GM11168 (cell line): ENCODE measurements around the gene UGT2B11.

Experiments used
- in situ Hi-C: fragments of 300-500 bp; cut with MboI; formaldehyde crosslinking; loops from one replicate; pipeline ENCODE4 v1.12.0; 2022; ENCODE audit warnings: low sequenced_read_pairs; ENCODE audit not compliant: unreplicated experiment

UGT2B11 gene

DNA sequence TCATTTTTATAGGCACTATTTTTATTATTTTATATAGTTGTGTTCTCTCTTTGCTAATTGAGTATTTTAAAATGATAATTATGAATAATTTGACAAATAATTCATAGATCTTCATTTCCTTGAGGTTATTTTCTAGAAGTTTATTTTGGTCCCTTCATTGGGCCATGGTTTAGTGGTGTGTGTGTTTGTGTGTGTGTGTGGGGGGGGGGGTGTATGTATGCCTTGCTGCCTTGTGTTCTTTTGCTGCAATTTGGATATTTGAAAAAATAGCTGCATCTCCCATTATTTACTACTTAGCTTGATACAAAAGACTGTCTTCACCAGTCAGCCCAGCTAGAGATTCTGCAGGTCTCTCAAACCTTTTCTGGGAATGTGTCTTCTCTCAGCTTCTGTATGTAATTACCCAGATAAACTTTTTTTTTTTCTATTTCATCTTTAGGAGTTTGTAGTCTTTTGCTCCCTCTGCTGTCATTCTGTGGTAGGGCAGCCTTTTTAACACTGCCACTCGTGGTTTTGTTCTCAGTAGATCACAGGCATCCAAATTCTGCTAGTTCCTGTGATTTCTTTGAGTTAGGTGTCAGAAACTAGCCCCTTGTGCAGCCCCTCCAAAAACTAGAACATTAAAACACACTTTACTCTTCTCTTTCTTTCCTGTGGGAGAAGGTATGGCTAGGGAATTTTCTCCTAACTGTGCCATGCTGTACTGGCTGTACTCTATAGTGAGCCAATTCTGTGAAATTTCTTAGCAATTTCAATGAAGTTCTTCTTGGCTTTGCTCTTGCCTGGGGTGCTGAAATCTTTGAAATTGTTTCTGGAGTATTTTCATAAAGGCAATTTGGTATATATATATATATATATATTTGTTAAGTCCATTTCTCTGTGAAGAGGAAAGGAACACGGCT lies 44.1 kb downstream of the UGT2B11 start:
- in situ Hi-C loops: loop anchor here (10.0 to 25.0 kb wide), 2 partner anchors 164 to 533 kb away; no protein-coding TSS in a partner anchor

- in situ Hi-C loops: loop anchor here (25.0 kb wide), 1 partner anchor 532 kb away; no protein-coding TSS in a partner anchor
Measured at GRCh38 chr4:69169171-69169570, 45.4 kb downstream of the UGT2B11 start.

DNA sequence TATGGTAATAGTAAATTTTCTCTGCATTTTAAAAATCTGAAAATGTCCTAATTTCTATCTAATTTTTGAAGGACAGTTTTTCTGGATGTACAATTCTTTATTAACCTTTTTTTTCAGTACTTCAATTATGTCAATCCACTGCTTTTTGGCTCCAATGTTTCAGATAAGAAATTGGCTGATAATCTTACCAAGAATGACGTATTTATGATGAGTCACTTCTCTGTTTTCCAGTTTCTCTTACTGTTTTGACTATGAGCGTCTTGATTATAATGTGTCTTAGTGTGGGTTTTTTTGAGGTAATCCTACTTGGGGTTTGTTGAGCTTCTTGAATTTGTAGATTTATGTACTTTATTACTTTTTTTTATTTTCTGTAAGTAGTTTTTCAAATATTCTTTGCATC lies 47.2 kb downstream of the UGT2B11 start:
- in situ Hi-C loops: loop anchor here (25.0 kb wide), 1 partner anchor 530 kb away; no protein-coding TSS in a partner anchor

- in situ Hi-C loops: loop anchor here (25.0 kb wide), 1 partner anchor 529 kb away; no protein-coding TSS in a partner anchor
Measured at GRCh38 chr4:69166376-69166775, 48.2 kb downstream of the UGT2B11 start.

GRCh38 chr4:69165707-69166106 lies 48.8 kb downstream of the UGT2B11 start:
- in situ Hi-C loops: loop anchor here (25.0 kb wide), 1 partner anchor 528 kb away; no protein-coding TSS in a partner anchor

GRCh38 chr4:69156913-69157312 lies 57.6 kb downstream of the UGT2B11 start:
- in situ Hi-C loops: loop anchor here (25.0 kb wide), 1 partner anchor 520 kb away; no protein-coding TSS in a partner anchor

- in situ Hi-C loops: loop anchor here (25.0 kb wide), 1 partner anchor 517 kb away; no protein-coding TSS in a partner anchor
Measured at GRCh38 chr4:69154021-69154420, 60.5 kb downstream of the UGT2B11 start.
